DMS 273 treated with DMSO at 0.1 percent for 48 hours (cell line): ENCODE results near the gene HMX1.

ENCODE experiments used
- DNase-seq: peaks from one replicate; lab custom pipeline; 2025; lab: John Stamatoyannopoulos, UW

The HMX1 gene

DNA sequence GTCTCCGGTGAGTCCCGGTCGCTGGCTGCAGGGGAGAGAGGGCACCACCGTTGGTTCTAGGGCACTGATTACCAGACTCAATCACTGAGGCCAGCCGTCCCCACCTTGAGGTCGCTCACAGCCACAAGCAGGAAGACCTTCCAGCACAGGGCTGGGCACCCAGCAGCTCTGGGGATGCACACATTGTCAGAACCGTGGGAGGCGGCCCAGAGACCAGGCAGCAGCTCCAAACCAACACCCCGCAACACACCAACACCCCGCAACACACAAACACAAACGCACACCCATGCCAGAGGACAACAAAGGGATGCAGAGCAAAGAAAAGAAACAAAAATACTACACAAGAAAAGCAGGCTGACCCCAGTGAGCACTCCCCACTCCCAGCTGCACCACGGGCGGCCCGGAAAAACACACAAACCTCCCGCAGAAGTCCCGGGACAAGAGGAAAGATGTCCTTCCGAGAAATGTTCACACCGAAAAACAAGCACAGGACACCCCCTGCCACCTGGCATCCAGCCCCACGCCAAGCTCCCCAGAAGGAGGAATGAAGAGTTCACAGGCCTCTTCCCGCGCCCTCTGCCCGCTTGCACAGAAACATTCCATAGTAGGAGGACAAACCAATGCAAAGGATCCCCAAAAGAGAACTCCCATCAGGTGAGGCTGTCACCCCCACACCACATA is 3.2 kb downstream of the HMX1 start:
- DNase-seq = no peak

DNA sequence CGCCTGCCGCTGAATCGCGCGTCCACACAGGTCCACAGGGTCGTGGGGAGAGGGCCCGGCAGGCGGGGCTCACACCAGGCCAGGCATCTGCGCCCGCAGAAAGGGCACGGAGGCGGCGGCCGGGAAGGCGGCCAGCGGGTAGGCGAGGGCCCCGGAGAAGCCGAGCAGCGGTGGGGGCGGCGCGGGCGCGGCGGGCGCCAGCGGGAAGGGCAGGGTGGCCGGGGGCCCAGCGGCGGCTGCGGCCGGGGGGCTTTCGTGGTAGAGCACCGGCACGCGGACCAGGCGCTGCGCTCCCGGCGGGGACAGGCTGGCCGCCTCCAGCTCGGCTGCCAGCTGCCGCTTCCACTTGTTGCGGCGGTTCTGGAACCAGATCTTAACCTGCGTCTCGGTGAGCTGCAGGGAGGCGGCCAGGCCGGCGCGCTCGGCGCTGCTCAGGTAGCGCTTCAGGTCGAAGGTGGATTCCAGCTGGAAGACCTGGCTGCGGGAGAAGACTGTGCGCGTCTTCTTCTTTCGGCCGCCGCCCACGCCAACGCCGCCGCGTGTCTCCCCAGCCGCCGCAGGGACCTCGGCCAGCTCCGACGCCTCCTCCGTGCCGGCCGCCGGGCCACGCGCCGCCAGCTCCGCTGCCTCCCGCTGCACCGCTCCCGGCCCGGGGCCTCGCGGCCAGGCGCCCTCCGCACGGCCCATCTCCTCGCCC is 3.9 kb downstream of the HMX1 start:
- no peak for DNase-seq

DNA sequence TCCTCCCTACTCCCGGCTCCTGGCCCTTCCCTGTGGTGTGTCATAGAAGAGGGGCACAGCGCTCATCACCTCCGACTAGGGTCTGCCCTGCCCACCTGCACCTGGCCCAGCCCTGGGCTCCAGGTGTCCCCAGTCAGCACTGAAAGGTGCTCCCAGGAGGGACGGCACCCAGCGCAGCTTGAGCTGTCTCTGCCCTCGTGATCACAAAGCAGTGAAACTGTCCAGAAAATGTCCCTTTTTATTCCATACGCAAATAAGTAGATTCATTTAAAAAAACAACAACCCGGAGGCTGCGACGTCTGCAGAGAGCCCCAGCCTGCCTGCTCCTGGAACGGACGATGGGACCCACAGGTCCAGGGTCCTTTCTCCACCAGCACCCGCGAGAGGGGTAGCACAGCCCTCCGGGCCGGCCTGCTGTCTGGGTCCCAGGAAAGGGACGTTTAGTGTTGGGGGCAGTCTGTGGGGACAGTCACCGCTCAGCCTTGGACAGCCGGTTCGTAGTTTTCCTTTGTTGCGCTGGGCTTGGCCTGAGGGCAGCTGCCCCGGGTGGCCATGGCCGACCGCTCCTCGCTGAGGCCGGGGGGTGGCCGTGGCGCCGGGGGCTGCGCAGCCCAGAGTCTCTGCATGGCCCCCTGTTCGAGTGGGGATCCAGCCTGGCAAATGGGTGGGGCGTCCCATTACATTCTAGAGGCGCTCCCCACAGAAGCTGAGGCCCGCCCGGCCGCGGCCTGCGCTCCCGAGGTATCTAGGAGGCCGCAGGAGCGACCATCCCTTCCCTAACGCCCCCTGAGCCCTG is 4.6 kb downstream of the HMX1 start:
- DNase-seq = no peak

DNA sequence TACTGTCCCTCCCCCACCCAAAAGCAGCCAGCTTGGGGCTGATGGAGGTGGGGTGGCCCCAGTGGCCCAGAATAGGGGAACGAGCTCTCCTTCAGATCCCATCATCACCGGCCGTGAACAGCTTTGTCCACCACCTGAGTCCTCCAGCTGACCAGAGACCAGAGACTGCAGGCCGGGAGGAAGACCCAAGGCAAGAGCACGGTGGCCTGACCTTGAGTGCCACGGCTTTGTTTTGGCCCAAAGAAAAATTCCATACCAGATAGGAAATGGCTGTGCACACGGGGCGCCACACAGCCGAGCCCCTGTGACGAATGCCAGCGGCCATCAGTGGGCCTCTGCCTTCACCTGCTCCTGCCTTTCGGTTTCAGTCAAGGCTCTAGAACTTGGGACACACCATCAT is 5.2 kb downstream of the HMX1 start:
- DNase-seq = no peak

DNA sequence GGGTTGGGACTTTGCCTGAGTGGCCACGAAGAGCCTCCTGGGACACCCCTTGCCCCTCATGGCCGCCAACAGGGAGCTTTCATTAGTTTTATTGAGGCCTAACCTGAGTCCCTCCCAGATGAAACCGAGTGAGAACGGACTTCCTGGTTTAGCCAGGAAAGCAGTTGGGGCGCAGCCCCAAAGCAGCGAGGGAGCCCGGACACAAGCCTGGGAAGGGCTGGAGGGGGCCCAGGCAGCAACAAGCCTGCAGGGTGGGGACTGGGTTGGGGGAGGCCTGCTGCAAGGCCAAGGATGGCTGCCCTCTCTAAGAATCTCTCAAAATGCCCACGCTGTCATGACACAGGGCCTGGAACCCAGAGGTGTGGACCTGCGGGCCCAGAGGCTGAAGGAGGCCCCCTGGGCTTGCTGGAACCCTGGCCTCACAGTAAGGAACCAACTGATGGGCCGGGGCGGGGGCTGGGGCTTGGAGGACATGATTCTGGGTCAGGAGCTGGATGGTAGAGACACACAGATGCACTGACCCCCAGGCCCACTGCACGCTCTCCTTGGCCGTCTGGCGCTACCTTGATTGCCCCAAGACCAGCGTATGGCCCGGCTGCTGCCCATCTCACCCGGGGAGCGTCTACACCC is 5.8 kb downstream of the HMX1 start:
- no peak for DNase-seq

DNA sequence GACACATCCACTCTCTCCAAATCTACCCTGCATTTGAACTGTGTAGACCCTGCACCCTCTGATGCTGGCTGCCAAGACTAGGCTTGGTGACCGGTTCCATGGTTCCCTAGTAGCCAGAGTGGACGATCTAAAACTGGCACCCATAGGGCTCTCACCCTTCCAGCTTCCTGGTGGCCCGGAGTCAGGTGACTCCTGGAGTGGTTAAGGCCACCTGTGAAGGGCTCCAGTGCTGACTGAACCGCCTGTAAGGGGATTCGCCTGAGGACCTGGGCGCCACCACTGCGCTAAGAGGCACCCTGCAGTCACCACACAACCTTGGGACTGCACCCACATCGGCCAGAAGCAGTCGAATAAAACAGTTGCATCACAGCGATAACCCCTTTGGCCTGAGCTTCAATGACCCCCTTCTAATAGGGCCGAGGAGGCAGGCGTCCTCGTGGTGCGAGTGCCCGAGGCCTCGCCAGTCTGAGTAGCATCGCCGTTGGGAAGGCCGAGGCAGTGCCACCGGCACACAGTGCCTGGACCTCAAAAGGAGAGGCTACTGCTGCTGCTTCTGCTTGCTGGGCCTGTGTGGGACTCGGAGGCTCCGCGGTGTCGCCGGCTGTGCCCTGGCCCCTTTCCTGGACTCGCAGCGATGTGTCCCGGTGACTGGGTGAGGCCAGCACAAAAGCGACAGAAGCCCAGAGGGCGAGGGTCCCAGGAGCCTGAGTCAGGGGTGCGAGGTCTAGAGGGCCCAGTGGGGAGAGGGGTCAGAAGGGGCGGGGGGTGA is 6.5 kb downstream of the HMX1 start:
- DNase-seq = no peak

DNA sequence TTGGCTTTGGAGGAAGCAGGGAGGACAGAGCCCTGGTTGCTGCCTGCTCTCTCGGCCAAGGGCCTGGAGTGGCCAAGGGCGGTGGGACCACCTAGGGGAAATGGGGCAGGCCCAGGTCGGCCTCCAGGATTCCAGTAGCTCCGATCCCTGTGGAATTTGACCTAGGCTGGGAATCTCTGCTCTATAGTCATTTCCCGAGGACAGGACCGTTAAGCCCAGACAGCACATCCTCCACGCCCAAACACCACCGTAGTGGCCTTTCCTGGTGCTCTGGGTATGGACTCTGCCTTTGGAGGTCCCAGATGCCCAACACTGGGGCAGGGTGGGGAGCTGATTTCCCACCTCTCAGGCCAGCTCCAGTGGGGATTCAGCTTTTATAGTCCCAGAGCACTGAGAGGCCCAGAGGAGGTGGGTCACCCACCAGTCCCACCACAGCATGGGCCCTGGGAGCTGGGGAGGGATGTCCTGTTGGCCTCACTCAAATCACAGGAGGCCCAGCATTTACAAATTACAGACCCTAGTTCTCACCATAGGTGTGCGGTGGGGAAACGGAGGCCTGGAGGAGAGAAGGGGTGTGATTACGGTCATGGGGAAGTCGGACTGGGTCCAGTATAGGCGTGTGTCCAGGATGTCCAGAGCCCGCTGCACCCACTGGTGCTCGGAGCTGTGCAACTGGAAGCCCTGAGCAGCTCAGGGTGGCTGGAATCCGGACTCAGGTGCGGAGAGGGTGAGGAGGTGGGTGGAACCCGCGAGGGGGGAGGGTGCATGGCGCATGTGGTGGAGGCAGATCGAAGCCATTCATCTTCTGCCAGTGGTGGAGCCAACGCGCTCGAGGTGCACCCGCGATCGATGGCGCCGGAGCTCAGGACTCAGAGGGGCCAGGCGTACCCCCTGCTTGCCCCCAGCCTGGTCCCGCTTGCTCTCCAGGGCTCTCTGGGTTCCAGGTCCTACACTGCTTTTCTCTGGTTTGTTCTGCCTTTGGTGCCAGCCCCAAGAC is 7.7 kb downstream of the HMX1 start:
- DNase-seq = no peak

DNA sequence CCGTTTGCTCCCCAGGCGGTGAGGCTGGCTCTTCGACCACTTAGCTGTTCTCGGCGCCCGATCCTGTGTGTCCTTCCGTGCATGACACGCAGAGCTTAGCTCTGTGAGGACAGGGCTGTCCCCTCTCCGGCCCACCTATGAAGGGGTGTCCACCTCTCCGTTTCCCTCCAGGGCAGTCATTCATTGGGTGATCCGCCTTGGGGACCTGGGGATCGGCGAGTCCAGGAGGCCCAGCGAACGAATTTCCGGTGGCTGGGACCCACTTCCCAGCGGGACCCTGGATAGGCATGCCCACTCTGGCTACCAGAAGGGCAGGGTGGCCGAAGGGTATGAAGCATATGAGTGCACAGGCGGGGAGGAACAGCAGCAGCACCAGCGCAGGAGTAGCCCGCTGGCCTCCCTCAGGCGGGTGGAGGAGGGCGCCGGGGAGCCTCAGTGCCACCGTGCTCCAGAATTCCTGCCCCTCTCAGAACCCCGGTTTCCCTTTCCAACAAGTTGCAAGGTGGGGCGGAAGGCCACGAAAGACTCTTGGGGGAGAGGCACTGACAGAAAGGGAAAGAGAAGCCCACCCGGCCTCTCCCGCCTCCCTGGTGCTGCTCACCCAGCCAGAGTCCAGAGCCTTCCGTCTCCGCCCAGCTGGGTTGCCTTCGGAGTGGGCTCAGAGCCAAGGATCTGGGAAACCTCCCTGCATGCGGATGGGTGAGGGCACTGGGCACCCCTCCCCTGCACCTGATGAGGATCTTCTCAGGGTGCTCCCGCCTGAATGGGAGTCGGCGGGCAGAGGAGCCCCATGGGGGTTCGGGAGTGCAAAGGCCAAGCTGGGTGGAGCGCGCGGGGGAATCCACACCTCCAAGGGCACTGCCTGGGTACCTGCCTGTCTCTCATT is 8.6 kb downstream of the HMX1 start:
- DNase-seq = no peak

DNA sequence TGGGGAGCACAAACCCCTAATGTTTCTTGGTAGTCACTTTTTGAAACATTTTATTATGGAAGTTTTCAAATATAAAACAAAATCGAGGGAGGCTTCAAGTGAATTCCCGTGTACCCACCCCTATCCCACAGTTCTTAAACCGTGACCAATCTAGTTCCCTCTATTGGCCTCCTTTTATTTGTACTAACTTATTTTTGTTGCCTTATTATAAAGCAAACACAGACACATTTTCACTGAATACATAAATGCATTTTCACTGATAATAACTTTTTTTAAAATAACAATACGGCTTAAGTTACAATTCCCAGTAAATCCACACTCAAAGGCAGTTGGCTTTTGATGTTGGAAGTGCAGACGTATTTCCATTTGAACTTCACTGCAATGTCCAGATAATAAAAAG is 9.3 kb downstream of the HMX1 start:
- DNase-seq = no peak

DNA sequence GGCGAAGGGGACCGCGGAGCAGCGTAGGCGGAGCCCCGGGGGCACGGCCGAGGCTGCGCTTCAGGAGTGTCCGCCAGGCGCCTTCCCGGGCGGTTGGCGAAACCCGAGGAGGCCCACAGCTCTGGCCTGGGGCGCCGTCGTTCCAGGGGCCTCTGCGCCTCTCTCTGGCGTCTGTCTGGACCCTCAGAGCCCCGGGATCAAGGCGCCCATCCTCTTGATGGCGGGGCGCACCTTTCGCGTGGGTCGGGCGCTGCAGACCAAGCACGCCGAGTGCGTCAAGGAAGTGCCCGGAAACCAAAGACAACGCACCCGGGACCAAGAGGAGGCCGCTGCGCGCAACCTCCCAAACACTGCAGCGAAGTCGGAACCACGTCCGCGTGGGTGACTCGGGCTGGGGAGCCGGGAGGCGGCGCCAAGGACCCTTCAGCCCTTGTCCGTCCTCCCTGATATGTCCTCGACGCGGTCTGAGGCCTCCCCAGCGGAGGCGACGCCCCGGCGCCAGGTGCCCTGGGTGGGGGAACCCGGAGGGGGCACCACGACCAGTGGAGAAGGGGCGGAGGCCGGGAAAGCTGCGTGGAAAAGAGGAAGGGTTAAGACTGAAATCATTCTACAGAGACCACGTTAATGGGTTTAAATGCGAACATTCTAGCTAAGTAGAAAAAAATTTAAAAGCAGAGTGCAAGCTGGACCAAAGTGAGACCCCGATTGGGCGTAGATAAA is 9.9 kb downstream of the HMX1 start:
- no peak for DNase-seq

DNA sequence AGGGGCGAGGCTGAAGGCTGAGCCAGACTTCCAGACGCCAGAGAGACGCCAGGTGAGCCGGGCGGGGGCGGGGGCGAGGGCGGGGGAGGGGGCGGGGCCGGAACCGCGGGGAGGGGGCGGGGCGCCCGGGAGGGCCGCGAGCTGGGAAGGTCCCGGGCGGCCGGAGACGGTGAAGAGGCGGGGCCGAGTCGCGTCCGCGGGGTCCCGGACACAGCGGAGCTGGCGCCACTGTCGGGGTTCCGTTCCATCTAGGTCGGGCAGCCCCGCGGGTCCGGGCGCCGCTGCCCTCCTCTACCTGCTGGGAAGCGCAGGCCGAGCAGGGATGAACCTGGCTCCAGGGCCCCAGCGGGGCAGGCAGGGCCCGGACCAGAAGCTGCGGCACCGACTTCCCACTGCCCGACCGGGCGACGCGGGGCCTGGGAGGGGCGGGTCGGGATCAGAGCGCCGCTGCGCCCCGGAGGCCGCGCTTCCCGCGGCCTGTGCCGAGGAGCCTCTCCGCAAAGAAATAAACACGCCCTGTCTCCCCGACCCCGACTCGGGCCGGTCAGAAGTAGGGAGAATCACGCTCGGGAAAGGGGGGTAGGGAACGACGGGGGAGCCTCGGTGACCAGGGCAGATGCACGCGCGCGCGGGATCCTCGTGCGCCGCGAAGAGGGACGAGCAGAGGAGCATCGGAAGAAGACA is 10.6 kb downstream of the HMX1 start:
- DNase-seq = no peak

DNA sequence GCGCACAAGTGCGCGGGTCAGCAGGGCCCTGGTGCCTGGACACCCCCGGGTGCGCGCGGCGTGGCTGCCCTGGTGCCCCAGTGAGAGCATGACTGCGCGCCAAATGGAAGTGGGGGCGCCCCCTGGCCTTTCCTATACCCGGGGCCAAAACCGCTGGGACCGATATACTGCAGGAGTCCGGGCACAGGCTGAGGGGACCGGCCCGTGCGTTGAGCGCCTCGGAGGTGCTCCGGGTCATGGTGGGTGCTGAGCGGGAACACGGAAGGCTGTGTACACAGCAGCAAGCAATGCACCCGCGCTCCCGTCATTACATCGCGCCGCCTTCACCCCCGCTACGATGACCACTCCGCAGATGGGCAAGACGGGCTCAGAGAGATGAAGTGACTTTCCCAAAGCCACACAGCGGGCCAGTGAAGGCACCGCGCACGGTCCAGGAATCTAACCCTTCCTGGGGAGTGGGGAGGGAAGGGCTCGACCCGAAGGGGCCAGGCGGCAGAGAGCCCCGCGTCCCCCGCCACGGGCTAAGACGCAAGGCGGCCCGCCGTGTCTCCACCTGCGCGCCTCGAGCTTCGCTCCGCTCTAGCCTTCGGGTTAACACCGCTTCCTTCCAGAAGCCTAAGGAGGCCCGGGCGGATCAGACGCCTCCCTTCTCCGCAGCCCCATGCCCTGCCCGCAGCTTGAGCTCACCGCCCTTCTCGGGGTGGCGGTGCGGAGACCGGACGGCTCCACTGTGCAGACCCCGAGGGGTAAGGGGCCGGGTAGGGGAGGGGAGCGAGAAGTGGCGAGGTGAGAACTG is 11.3 kb downstream of the HMX1 start:
- no peak for DNase-seq

DNA sequence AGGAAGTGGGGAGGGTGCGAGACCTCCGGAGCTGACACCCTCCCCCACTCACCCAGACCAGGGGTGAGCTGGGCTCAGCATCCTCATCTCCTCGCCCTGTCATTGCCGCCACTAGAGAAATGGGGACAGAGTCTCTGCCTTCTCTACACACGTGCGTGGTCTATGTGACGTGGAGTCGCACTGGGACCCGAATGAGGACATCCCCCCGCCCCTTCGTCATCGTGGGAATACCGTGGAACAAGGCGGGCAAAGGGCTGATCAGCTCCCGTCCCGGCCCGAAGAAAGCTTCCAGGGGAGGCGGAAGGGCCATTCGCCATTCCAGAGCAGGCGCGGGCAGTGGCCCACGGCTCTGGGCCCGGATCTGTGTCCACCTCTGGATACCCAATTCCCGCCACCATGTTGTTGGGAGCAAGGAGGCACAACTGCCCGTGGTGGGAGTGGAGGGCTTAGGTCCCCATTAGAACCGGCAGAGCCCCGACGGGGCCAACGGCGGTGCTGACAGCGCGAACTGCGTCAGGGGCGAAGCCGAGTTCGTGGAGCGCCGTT is 12.0 kb downstream of the HMX1 start:
- no peak for DNase-seq

DNA sequence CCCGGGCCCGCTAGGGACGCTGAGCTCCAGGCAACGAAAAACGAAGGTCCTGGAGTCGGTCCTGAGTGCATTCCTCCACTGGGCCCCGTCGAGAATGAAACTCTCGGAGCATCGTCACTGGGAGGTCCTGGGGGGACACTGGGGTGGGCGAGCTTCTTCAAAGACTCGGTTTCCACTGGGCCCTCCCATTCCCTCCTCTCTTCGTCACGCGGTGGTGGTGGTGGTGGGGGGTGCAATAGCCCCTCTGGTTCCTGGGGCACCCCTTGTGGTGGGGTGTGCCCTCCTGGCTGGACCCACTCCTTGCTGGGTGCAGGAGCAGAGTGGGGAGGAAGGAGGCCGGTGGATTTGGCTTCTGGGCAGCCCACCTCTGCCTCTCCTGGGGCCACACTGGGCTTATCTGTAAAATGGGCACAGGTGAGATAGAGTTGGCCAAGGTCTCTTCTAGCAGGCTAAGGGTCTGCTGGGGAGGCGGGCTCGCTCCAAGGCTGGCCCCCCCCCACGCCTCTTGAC is 12.9 kb downstream of the HMX1 start:
- DNase-seq = no peak

DNA sequence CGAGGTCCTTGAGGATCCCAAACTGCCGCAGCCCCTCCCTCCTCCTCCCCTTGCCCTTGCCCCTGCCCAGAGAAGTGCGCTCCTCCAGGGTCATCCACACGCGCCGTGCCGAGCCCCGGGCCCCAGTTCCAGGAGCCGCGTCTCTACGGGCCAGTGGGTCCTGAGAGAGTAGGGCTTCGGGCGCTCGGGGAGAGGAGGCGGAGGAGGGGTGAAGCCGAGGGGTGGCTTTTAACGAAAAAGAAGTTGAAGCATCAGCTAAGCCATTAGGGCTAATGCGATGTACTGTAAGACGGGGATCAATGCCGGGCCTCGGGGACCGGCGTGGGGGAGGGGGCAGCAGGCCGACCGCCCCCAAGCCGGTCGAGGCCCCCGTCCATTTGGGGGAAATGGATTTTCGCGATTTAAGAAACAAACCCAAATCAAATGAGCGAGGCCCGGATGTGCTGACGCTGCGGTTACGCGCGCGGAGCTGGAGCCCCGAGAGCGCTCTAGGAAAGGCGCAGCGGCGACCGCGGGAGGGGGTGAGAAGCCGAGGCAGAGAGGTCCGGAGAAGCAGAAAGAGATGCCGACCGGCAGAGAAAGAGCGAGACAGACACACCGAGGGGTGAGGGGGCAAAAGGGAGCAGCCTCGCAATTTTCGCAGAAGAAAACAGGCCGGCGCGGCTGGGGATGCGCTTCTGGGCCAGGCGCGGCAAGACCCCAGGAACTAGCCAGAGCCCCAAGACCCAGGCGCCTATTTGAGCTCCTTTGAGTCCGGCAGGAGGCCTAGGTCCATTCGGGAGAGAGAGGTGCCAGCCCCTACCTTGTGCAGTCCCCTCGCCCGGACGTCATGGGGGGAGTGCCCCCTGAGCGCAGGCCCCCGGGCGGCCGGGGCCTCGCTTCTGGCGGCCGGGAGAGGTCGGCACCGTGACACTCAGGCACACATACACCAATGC is 13.6 kb downstream of the HMX1 start:
- DNase-seq = no peak
